ENCODE data around the gene SYDE1. TPM values are rescaled to one million over a fixed set of nuclear protein-coding genes. Genes with fewer than 3 reads are reported as not detected.

Gene SYDE1
- total and polyA plus RNA-seq, 10 of the 15 experiments (the other 5 are each of a cell fraction or from before 2014, with no cell fraction given) = not detected

- intact Hi-C loops (cut with micrococcal nuclease; ENCODE audit: unreplicated experiment) = no loop called here
- no peak overlapping the region for H3K27ac ChIP-seq (ENCODE audit: control insufficient read depth, insufficient read depth)
- SMC1A ChIA-PET (ENCODE audit: uncharacterized antibody, unreplicated experiment) = no interaction called here
- no TSS peak for BruUV-seq (replicated peaks)
- H3K4me1 ChIP-seq (ENCODE audit: control insufficient read depth, insufficient read depth, low read length) = no peaks in the 10 kb centered on the region
- DNase-seq (ENCODE audit: low read depth, low spot score) = no peak
- no peaks in the 10 kb centered on the region for H4K20me1 ChIP-seq (ENCODE audit: control insufficient read depth, insufficient read depth)
- TF ChIP-seq CUX1 (IDR thresholded peaks at IDR 0.05; ENCODE audit: insufficient replicate concordance, low read depth, low read length) (no peak), IRF3 (IDR thresholded peaks at IDR 0.05) (no peak), E4F1 (IDR thresholded peaks at IDR 0.05; ENCODE audit: borderline replicate concordance, partially characterized antibody) (no peak)
- no peaks in the 10 kb centered on the region for H3K36me3 ChIP-seq (ENCODE audit: control insufficient read depth in 2 of 2, insufficient read depth in 2 of 2, low read length in 1 of 2)
- H3K4me2 ChIP-seq (ENCODE audit: control insufficient read depth, insufficient read depth) = no peak overlapping the region
- H3K79me2 ChIP-seq (ENCODE audit: control insufficient read depth, insufficient read depth, low read length) = no peaks in the 10 kb centered on the region
- WGBS (ENCODE audit: insufficient coverage, insufficient replicate concordance, low lambda C conversion rate, missing lambda C conversion rate) = 53% methylated on average over 5 of the region's 5 CpGs
- H2AFZ ChIP-seq (ENCODE audit: control insufficient read depth, low read depth, low read length) = no peak overlapping the region
- H3K9me3 ChIP-seq (replicated peaks; ENCODE audit: control insufficient read depth, insufficient read depth, low read length) = peaks cover 3% of the 10 kb centered on the region; the same call in 2 of the 3 replicates
- no peak overlapping the region for H3K4me3 ChIP-seq
- no peak for FAIRE-seq
- ATAC-seq = no peak
- in situ Hi-C loops (cut with MboI) = no loop called here
- RAD21 ChIA-PET (ENCODE audit: unreplicated experiment) = interaction anchor here (0.7 kb wide), 1 partner anchor 59 kb away, joined by 5 read pairs; no protein-coding TSS in a partner anchor
- POLR2A ChIA-PET = no interaction called here
- CTCF ChIA-PET = interaction anchor here (1.1 to 2.7 kb wide), 5 partner anchors 11 to 63 kb away, joined by 4 to 15 read pairs (median 8); a partner anchor contains a TSS
- H3K27me3 ChIP-seq (replicated peaks in 1 of 2; ENCODE audit: control insufficient read depth in 2 of 2, insufficient read depth in 2 of 2, low read length in 1 of 2) = no peaks in the 10 kb centered on the region
- H3K9ac ChIP-seq (ENCODE audit: control insufficient read depth, insufficient read depth, low read length) = no peak overlapping the region
Measured at GRCh38 chr19:15155296-15155695, 48.1 kb downstream of the SYDE1 start.
